GM21619 (cell line): ENCODE results near the gene AMZ1.
"Not testable (repeated sequence)": the region's sequence is repeated elsewhere in the genome, so short reads cannot be mapped to it uniquely, and the experiment has no call there.

Source experiments
- ATAC-seq: cut with Tn5 transposase; IDR thresholded peaks from one replicate; pipeline ENCODE4 v1.9.1; 2021; ENCODE audit not compliant: unreplicated experiment

Gene AMZ1

GRCh38 chr7:2724453-2725177 lies 36.6 kb downstream of the AMZ1 start:
- no peak for ATAC-seq

- ATAC-seq: no peak
Observed at GRCh38 chr7:2725178-2726105, 37.4 kb downstream of the AMZ1 start.

GRCh38 chr7:2726316-2727018 lies 38.5 kb downstream of the AMZ1 start:
- no peak for ATAC-seq

- ATAC-seq: not testable (repeated sequence)
Observed at GRCh38 chr7:2727206-2727605, 39.2 kb downstream of the AMZ1 start.

GRCh38 chr7:2728316-2729030 lies 40.5 kb downstream of the AMZ1 start:
- ATAC-seq: no peak

- no peak for ATAC-seq
Observed at GRCh38 chr7:2729031-2729892, 41.3 kb downstream of the AMZ1 start.

- no peak for ATAC-seq
Observed at GRCh38 chr7:2729893-2730716, 42.1 kb downstream of the AMZ1 start.

- ATAC-seq: no peak
Observed at GRCh38 chr7:2730846-2731770, 43.1 kb downstream of the AMZ1 start.

GRCh38 chr7:2732388-2732787 lies 44.4 kb downstream of the AMZ1 start:
- no peak for ATAC-seq

- ATAC-seq: no peak
Observed at GRCh38 chr7:2732959-2733584, 45.1 kb downstream of the AMZ1 start.

GRCh38 chr7:2734084-2734686 lies 46.2 kb downstream of the AMZ1 start:
- ATAC-seq: no peak

GRCh38 chr7:2734751-2735571 lies 47.0 kb downstream of the AMZ1 start:
- ATAC-seq: no peak

GRCh38 chr7:2735744-2736143 lies 47.7 kb downstream of the AMZ1 start:
- ATAC-seq: no peak

GRCh38 chr7:2736411-2736914 lies 48.5 kb downstream of the AMZ1 start:
- ATAC-seq: no peak

- ATAC-seq: not testable (repeated sequence)
Observed at GRCh38 chr7:2737005-2737743, 49.2 kb downstream of the AMZ1 start.
